ENCODE results near the gene TCAF2. TPM values are rescaled to one million over a fixed set of nuclear protein-coding genes. Genes with fewer than 3 reads are reported as not detected.
A peak's percentile ranks its signal among the peaks of the same experiment; 100 is the strongest.
"Not testable (repeated sequence)": the region's sequence is repeated elsewhere in the genome, so short reads cannot be mapped to it uniquely, and the experiment has no call there.

TCAF2 gene
- total RNA-seq, 1 experiment from 2014 or later: 3.0 TPM

DNA sequence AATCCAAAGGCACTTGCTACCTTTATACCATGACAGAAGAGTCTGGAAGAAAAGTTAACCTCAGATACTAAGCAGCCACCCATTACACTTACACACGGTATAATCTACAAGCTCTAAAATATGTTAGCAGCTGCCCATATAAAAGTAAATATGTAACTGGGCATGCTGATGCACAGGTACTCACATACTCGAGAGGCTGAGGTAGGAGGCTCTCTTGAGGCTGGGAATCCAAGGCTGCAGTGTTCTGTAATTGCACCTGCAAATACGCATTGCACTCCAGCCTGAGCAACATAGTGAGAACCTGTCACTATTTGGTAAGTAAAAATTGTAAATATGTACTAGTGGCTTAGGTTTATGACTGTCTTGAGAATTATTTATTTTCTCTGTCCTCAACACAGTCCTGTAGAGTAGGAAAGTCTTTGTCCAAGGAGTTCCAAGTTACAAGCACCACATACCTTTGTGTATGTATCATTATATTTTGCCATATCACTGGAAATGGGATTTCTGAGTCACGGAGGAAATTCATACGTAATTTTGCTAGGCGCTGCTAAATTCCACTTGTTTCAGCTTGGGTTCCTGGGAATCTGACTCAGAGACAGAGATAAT is 12.3 kb downstream of the TCAF2 start:
- H4K20me1 ChIP-seq (ENCODE audit: insufficient read depth); H2AFZ ChIP-seq; H3K9me3 ChIP-seq (ENCODE audit: insufficient read depth, low read depth); H3F3A ChIP-seq (ENCODE audit: insufficient read depth, low read depth); BruUV-seq (replicated peaks); H3K79me2 ChIP-seq (ENCODE audit: low read depth); intact Hi-C loops (cut with micrococcal nuclease; ENCODE audit: unreplicated experiment); H3K9me2 ChIP-seq (ENCODE audit: insufficient read depth); CTCF ChIA-PET; H3K4me3 ChIP-seq; H3K4me1 ChIP-seq (replicated peaks; ENCODE audit: insufficient read depth); DNase-seq; H3K27me3 ChIP-seq (ENCODE audit: insufficient read depth, low read depth); H3K36me3 ChIP-seq (ENCODE audit: low read depth); H3K4me2 ChIP-seq; POLR2A ChIA-PET (ENCODE audit: unreplicated experiment): not testable (repeated sequence)
- H3K27ac ChIP-seq: peak overlapping the region; percentile 67

DNA sequence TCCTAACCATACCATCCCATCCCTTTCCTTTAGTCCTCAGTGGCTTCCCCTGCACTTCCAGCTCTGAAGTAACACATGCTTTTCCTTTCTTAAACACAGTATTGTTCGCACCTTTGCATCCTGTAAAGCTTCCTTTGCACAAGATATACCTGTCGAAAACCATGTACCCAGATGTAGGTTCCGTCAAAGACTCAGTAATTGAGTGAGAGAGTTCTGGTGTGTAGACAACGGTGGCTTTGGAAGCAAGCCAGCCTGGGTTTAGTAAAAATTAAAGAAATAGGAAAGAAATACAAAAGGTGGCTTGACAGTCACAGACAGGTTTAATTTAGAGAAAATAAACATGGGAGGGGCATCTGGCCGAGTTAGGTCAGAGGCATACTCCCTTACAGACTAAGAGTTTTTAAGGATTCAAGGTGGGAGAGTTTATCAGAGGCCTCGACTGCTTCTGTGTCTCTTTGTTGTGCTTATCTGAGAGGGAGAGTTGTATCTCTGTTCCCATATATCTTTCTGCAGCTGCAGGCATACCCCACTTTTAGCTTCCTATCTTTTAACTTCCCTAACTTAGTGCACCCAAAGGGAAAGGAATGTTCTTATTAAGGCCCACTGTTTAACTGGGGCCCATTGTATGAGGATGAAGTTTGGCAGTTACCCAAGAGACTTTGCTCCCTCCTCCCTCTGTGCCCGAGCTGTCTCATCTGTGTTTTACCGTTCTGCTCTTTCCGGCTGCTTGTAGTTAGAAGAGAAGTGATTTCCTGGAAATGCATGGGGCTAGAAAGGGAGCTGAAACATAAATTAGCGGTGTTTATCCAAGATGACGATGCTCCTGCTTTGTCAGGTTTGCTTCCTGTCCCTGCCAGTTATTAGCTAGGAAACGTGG is 14.8 kb downstream of the TCAF2 start:
- H3K4me3 ChIP-seq; H3K27me3 ChIP-seq (ENCODE audit: insufficient read depth, low read depth); H3K4me1 ChIP-seq (replicated peaks; ENCODE audit: insufficient read depth); DNase-seq; H3K9me3 ChIP-seq (ENCODE audit: insufficient read depth, low read depth); H3K79me2 ChIP-seq (ENCODE audit: low read depth); BruUV-seq (replicated peaks); H3K36me3 ChIP-seq (ENCODE audit: low read depth); H4K20me1 ChIP-seq (ENCODE audit: insufficient read depth); H3K9me2 ChIP-seq (ENCODE audit: insufficient read depth); CTCF ChIA-PET; H3F3A ChIP-seq (ENCODE audit: insufficient read depth, low read depth); H3K4me2 ChIP-seq; H3K27ac ChIP-seq; H2AFZ ChIP-seq; POLR2A ChIA-PET (ENCODE audit: unreplicated experiment); intact Hi-C loops (cut with micrococcal nuclease; ENCODE audit: unreplicated experiment): not testable (repeated sequence)

DNA sequence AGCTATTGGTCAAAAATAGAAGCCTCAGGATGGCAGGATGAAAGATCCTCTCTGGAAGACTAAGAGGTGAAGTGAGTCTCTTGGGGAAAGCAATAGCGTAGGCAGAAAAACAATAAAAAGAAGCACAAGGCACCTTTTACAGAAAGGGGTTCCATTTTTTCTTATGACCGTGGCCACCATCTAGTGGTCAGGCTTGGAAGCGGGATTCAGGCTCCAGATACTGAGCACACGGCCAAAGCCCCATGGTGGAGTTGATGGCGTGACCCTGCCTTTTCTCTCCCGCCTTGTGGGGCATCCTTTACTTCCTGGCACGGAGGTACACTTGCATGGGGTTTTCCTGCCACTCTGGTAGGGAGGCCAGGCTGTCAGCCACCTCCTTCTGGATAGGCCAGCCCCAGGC is 18.6 kb downstream of the TCAF2 start:
- BruUV-seq (replicated peaks); H3K9me3 ChIP-seq (ENCODE audit: insufficient read depth, low read depth); H3K4me1 ChIP-seq (replicated peaks; ENCODE audit: insufficient read depth); POLR2A ChIA-PET (ENCODE audit: unreplicated experiment); H3K79me2 ChIP-seq (ENCODE audit: low read depth); H3K36me3 ChIP-seq (ENCODE audit: low read depth); DNase-seq; H3K4me2 ChIP-seq; intact Hi-C loops (cut with micrococcal nuclease; ENCODE audit: unreplicated experiment); H3F3A ChIP-seq (ENCODE audit: insufficient read depth, low read depth); H3K27ac ChIP-seq; H4K20me1 ChIP-seq (ENCODE audit: insufficient read depth); H3K27me3 ChIP-seq (ENCODE audit: insufficient read depth, low read depth); H2AFZ ChIP-seq; H3K9me2 ChIP-seq (ENCODE audit: insufficient read depth); H3K4me3 ChIP-seq; CTCF ChIA-PET: not testable (repeated sequence)

DNA sequence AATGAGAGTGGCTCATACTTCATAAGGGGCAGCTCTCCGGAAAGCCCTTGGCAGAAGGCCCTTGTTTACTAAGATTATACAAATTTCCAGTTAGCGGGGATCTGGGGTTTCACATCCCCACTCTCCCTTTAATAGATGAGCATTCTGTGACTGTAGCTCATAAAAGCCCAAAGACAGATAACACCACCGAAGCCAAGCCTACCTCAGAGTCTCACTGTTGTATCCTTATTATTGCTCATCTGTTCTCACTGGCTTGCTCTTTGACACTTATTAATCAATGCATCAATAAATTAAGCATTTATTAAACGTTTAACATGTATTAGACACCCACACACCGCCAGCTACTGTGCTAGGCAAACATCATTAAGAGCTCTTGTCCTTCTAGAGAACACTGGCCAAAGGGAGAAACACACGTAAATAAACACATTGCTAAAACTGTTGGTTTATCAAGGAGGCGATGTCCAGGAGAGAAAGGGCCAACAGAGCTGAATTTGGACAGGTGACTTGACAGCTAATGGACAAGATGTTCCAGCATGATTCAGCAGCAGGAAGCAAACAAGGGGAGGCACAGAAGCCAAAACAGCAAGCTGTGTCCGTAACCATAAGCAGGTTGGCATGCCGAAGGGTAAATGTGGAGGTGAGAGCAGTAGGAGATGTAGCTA is 19.9 kb downstream of the TCAF2 start:
- CTCF ChIA-PET; H3K4me2 ChIP-seq; H3K4me1 ChIP-seq (replicated peaks; ENCODE audit: insufficient read depth); H3K27me3 ChIP-seq (ENCODE audit: insufficient read depth, low read depth); H2AFZ ChIP-seq; H3K36me3 ChIP-seq (ENCODE audit: low read depth); H4K20me1 ChIP-seq (ENCODE audit: insufficient read depth); H3K79me2 ChIP-seq (ENCODE audit: low read depth); POLR2A ChIA-PET (ENCODE audit: unreplicated experiment); DNase-seq; H3K27ac ChIP-seq; H3K9me2 ChIP-seq (ENCODE audit: insufficient read depth); intact Hi-C loops (cut with micrococcal nuclease; ENCODE audit: unreplicated experiment); H3F3A ChIP-seq (ENCODE audit: insufficient read depth, low read depth); BruUV-seq (replicated peaks); H3K9me3 ChIP-seq (ENCODE audit: insufficient read depth, low read depth); H3K4me3 ChIP-seq: not testable (repeated sequence)

DNA sequence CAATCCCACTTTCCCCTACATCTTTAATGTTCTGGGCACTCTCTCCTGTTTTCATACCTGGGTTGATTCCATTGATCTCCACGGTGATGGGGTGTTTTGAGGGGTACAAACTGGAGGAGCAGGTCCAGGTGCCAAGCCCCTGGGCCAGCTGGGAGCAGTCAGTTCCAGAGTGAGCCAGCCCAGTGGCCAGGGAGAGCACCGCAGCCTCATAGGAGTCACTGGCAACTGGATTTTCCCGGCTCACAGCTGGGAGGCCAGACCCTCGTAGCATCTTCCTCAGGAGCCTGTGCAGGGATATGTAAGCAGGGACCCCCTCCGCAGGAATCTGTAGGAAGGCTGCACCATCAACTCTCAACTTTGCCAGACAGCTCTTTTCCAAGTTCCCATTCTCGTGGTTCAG is 25.8 kb downstream of the TCAF2 start:
- H3F3A ChIP-seq (ENCODE audit: insufficient read depth, low read depth); H3K4me2 ChIP-seq; POLR2A ChIA-PET (ENCODE audit: unreplicated experiment); H3K9me3 ChIP-seq (ENCODE audit: insufficient read depth, low read depth); H2AFZ ChIP-seq; H4K20me1 ChIP-seq (ENCODE audit: insufficient read depth); H3K79me2 ChIP-seq (ENCODE audit: low read depth); H3K27me3 ChIP-seq (ENCODE audit: insufficient read depth, low read depth); intact Hi-C loops (cut with micrococcal nuclease; ENCODE audit: unreplicated experiment); H3K27ac ChIP-seq; H3K4me1 ChIP-seq (replicated peaks; ENCODE audit: insufficient read depth); CTCF ChIA-PET; H3K9me2 ChIP-seq (ENCODE audit: insufficient read depth); H3K4me3 ChIP-seq; BruUV-seq (replicated peaks); H3K36me3 ChIP-seq (ENCODE audit: low read depth); DNase-seq: not testable (repeated sequence)

DNA sequence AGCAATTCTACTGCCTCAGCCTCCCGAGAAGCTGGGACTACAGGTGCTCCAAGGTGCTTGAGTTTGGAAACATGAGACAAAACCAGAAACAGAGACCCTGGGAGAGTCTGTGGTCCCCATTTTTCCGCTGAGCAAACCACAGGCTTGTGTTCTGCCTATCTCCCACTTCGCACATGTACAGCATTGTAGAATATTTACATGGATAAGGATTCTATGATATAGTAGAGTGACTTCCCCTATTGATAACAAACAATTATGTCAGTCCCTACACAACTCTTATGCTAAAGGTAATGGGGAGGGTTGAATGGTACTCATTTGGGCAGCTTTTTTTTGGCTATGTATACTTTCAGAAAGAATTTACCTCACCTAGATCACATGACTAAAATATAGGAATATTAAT is 29.1 kb downstream of the TCAF2 start:
- H3K27ac ChIP-seq; H3K27me3 ChIP-seq (ENCODE audit: insufficient read depth, low read depth); H3K79me2 ChIP-seq (ENCODE audit: low read depth); H3K9me3 ChIP-seq (ENCODE audit: insufficient read depth, low read depth); H4K20me1 ChIP-seq (ENCODE audit: insufficient read depth); H3F3A ChIP-seq (ENCODE audit: insufficient read depth, low read depth); H3K4me2 ChIP-seq; H3K4me3 ChIP-seq; H2AFZ ChIP-seq; H3K36me3 ChIP-seq (ENCODE audit: low read depth); BruUV-seq (replicated peaks); H3K9me2 ChIP-seq (ENCODE audit: insufficient read depth); H3K4me1 ChIP-seq (replicated peaks; ENCODE audit: insufficient read depth); CTCF ChIA-PET; DNase-seq; POLR2A ChIA-PET (ENCODE audit: unreplicated experiment); intact Hi-C loops (cut with micrococcal nuclease; ENCODE audit: unreplicated experiment): not testable (repeated sequence)

DNA sequence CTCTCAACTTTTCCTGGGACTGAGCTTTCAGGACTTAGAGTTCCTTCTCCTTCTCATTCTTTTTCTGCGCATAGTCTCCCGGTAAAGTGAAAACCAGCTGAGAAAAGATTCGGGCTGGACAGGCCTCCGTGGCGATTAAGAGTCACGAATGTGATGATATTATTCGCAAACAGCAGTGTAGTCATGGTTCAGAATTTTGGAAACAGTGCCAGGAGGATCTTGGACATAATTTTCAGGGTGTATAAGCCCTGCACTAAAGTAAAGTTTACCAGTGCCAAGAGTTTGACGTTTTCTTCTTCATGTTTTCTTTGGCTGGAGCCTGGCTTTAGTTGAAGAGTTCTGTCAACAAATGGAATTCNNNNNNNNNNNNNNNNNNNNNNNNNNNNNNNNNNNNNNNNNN is 29.7 kb downstream of the TCAF2 start:
- DNase-seq; H3K4me3 ChIP-seq; H3K4me2 ChIP-seq; H2AFZ ChIP-seq; BruUV-seq (replicated peaks); H3K9me3 ChIP-seq (ENCODE audit: insufficient read depth, low read depth); H3K79me2 ChIP-seq (ENCODE audit: low read depth); H4K20me1 ChIP-seq (ENCODE audit: insufficient read depth); H3K27ac ChIP-seq; H3F3A ChIP-seq (ENCODE audit: insufficient read depth, low read depth); POLR2A ChIA-PET (ENCODE audit: unreplicated experiment); H3K4me1 ChIP-seq (replicated peaks; ENCODE audit: insufficient read depth); intact Hi-C loops (cut with micrococcal nuclease; ENCODE audit: unreplicated experiment); H3K27me3 ChIP-seq (ENCODE audit: insufficient read depth, low read depth); H3K36me3 ChIP-seq (ENCODE audit: low read depth); H3K9me2 ChIP-seq (ENCODE audit: insufficient read depth); CTCF ChIA-PET: not testable (repeated sequence)
